Natural killer cell treated with Interleukin-12 subunit alpha and Interleukin-12 subunit beta and Interleukin-15 and Interleukin-18, amount 100 ng/mL, for 72 hours (primary cell): ENCODE results near the gene PABPN1L. TPM values are rescaled to one million over a fixed set of nuclear protein-coding genes. Genes with fewer than 3 reads are reported as not detected.

Experiments
- ATAC-seq, 2 donors: fragments of 150-1000 bp; cut with Tn5 transposase in 1 of 2; sonication (Bioruptor Pico), chemical (Tn5 transposase) in 1 of 2; 2 replicates each; pipeline ENCODE4 v1.10.0; 2021
- DNase-seq: peaks from one replicate; pipeline ENCODE4 v3.0.0; 2022; ENCODE audit warnings: low spot score
- H3K27ac Mint-ChIP-seq, 2 donors: 1 replicate in 1 of 2; 2 replicates in 1 of 2; pipeline ENCODE4 v1.8.0; 2022; ENCODE audit warnings: mixed read lengths in 2 of 2, mild to moderate bottlenecking in 1 of 2, moderate library complexity in 1 of 2
- H3K27me3 Mint-ChIP-seq, 2 donors: 1 replicate in 1 of 2; 2 replicates in 1 of 2; pipeline ENCODE4 v1.8.0; 2022; ENCODE audit warnings: mixed read lengths in 2 of 2
- H3K36me3 Mint-ChIP-seq: one replicate; pipeline ENCODE4 v1.8.0; 2022; ENCODE audit warnings: mixed read lengths
- H3K4me1 Mint-ChIP-seq, 2 donors: 1 replicate in 1 of 2; 2 replicates in 1 of 2; pipeline ENCODE4 v1.8.0; 2022; ENCODE audit warnings: low read depth in 2 of 2, mixed read lengths in 2 of 2, mild to moderate bottlenecking in 1 of 2
- H3K4me3 Mint-ChIP-seq: one replicate; pipeline ENCODE4 v1.8.0; 2022; ENCODE audit warnings: mixed read lengths
- H3K9me3 Mint-ChIP-seq: 2 replicates; pipeline ENCODE4 v1.8.0; 2022; ENCODE audit warnings: mixed read lengths
- total RNA-seq, 2 donors: library from RNA; stranded (reverse); gene quantifications; one replicate each; pipeline ENCODE4 v1.2.3, GENCODE V29; 2022

The PABPN1L gene
- total RNA-seq, 2 donors from 2014 or later: not detected

DNA sequence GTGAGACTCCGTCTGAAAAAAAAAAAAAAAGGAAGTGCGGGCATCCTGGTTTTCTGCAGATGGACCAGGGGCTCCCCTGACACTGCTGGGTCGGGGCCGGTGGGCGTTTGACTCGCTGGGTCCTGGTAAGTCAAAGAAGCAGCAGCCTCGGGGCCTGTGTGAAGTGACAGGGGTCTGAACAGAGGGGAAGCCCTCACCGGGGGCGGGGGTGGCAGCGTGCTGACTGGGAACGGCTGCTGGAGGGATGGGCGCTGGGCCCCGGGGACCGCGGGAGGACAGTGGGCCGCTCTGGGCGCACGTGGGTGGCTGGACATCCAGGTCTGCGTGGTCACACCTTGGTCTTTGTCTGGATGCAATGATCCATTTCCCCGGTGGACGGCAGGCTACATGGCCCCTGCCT lies 17.9 kb downstream of the PABPN1L start:
- peak in 1 of 2 donors; percentile 6 for ATAC-seq
- Mint-ChIP-seq H3K36me3 (no peaks in the 10 kb centered on the region), H3K9me3 (no peaks in the 10 kb centered on the region), H3K27ac (no peak overlapping the region), H3K4me1 (peaks cover 0 to 7% of the 10 kb centered on the region in 2 donors), H3K27me3 (no peaks in the 10 kb centered on the region), H3K4me3 (no peak overlapping the region)
- DNase-seq: no peak

GRCh38 chr16:88847654-88848053 lies 18.8 kb downstream of the PABPN1L start:
- Mint-ChIP-seq H3K4me3 (no peak overlapping the region), H3K4me1 (peaks cover 0 to 6% of the 10 kb centered on the region in 2 donors), H3K9me3 (no peaks in the 10 kb centered on the region), H3K27me3 (no peaks in the 10 kb centered on the region), H3K27ac (no peak overlapping the region), H3K36me3 (no peaks in the 10 kb centered on the region)
- ATAC-seq (no peak), DNase-seq (no peak)

GRCh38 chr16:88846088-88846487 lies 20.4 kb downstream of the PABPN1L start:
- H3K27me3 Mint-ChIP-seq: no peaks in the 10 kb centered on the region
- H3K4me1 Mint-ChIP-seq: no peaks in the 10 kb centered on the region
- no peak for DNase-seq
- no peaks in the 10 kb centered on the region for H3K36me3 Mint-ChIP-seq
- H3K9me3 Mint-ChIP-seq: no peaks in the 10 kb centered on the region
- H3K4me3 Mint-ChIP-seq: no peak overlapping the region
- no peak overlapping the region for H3K27ac Mint-ChIP-seq
- ATAC-seq: no peak

DNA sequence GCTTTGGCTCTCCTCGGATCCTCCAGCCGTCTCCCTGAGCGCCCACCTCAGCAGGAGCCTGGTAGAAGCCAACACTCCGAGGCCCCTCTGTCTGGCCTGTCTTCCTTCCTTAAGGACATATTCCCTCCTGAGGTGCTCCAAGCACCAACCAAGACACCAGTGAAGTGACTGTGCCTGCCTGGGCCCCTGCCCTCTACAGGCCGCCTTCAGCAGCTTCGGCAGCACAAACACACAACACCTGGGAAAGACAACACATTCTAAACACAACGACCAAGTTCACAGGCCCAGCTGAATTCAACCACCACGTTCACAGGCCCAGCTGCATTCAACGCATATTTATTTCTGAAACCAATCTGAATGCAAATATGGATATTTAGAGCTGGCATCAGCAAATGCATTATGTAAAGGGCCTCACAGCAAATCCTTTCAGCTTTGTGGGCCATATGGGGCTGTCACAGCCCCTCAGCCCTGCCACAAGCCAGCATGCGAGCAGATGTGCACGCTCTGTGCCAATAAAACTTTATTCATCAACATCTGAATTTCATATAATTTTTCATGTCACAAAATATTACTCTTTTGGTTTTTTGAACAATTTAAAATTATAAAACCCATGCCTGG lies 21.9 kb downstream of the PABPN1L start:
- Mint-ChIP-seq H3K4me3 (no peak overlapping the region), H3K27ac (no peak overlapping the region), H3K27me3 (no peaks in the 10 kb centered on the region), H3K36me3 (no peaks in the 10 kb centered on the region), H3K4me1 (no peaks in the 10 kb centered on the region), H3K9me3 (no peaks in the 10 kb centered on the region)
- no peak for DNase-seq
- ATAC-seq: no peak

- no peaks in the 10 kb centered on the region for H3K27me3 Mint-ChIP-seq
- no peak overlapping the region for H3K4me3 Mint-ChIP-seq
- H3K36me3 Mint-ChIP-seq: no peaks in the 10 kb centered on the region
- DNase-seq (no peak), ATAC-seq (no peak)
- H3K4me1 Mint-ChIP-seq: no peaks in the 10 kb centered on the region
- H3K9me3 Mint-ChIP-seq: no peaks in the 10 kb centered on the region
- no peak overlapping the region for H3K27ac Mint-ChIP-seq
Measured at GRCh38 chr16:88843256-88843655, 23.2 kb downstream of the PABPN1L start.

- Mint-ChIP-seq H3K4me1 (no peaks in the 10 kb centered on the region), H3K4me3 (no peak overlapping the region), H3K9me3 (no peaks in the 10 kb centered on the region), H3K36me3 (no peaks in the 10 kb centered on the region), H3K27ac (no peak overlapping the region), H3K27me3 (no peaks in the 10 kb centered on the region)
- no peak for DNase-seq
- ATAC-seq: no peak
Measured at GRCh38 chr16:88842806-88843205, 23.7 kb downstream of the PABPN1L start.

- Mint-ChIP-seq H3K36me3 (no peaks in the 10 kb centered on the region), H3K27ac (no peak overlapping the region), H3K9me3 (no peaks in the 10 kb centered on the region), H3K4me3 (no peak overlapping the region), H3K27me3 (no peaks in the 10 kb centered on the region), H3K4me1 (no peaks in the 10 kb centered on the region)
- ATAC-seq: no peak
- no peak for DNase-seq
Measured at GRCh38 chr16:88842308-88842756, 24.1 kb downstream of the PABPN1L start.

GRCh38 chr16:88841521-88842307 lies 24.7 kb downstream of the PABPN1L start:
- H3K27me3 Mint-ChIP-seq: no peaks in the 10 kb centered on the region
- no peaks in the 10 kb centered on the region for H3K36me3 Mint-ChIP-seq
- H3K9me3 Mint-ChIP-seq: no peaks in the 10 kb centered on the region
- H3K27ac Mint-ChIP-seq: no peak overlapping the region
- H3K4me3 Mint-ChIP-seq: no peak overlapping the region
- ATAC-seq (no peak), DNase-seq (no peak)
- H3K4me1 Mint-ChIP-seq: no peaks in the 10 kb centered on the region

DNA sequence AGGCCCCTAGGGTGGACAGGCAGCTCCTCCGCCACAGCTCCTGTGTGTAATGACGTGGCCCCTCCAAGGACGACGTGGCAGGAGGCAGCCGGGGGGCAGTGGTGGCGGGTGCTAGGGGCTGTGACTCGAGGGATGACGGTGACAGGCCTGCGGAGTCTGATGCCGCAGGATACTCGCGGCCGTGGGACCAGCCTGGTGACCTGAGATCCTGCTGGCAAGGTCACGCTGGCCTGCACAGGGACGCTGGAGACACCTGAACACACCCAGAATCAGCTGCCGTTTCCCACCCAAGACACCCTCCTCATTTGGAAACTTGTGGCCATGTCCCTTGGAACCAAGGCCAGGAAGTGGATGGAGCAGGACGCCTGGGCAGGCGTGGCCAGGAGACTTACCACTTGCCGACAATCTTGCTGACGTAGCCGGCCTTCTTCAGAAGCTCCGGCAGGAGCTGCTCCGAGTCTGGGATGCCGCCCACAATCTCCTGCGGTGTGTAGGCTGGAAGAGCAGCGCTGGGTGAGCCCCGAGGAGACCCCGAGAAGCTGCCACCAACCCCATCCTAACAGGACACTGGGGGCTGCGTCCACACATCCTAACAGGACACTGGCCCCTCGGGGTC lies 25.8 kb downstream of the PABPN1L start:
- H3K9me3 Mint-ChIP-seq: no peaks in the 10 kb centered on the region
- H3K36me3 Mint-ChIP-seq: no peaks in the 10 kb centered on the region
- no peak overlapping the region for H3K27ac Mint-ChIP-seq
- ATAC-seq: no peak
- no peaks in the 10 kb centered on the region for H3K4me1 Mint-ChIP-seq
- DNase-seq: no peak
- H3K27me3 Mint-ChIP-seq: no peaks in the 10 kb centered on the region
- no peak overlapping the region for H3K4me3 Mint-ChIP-seq

DNA sequence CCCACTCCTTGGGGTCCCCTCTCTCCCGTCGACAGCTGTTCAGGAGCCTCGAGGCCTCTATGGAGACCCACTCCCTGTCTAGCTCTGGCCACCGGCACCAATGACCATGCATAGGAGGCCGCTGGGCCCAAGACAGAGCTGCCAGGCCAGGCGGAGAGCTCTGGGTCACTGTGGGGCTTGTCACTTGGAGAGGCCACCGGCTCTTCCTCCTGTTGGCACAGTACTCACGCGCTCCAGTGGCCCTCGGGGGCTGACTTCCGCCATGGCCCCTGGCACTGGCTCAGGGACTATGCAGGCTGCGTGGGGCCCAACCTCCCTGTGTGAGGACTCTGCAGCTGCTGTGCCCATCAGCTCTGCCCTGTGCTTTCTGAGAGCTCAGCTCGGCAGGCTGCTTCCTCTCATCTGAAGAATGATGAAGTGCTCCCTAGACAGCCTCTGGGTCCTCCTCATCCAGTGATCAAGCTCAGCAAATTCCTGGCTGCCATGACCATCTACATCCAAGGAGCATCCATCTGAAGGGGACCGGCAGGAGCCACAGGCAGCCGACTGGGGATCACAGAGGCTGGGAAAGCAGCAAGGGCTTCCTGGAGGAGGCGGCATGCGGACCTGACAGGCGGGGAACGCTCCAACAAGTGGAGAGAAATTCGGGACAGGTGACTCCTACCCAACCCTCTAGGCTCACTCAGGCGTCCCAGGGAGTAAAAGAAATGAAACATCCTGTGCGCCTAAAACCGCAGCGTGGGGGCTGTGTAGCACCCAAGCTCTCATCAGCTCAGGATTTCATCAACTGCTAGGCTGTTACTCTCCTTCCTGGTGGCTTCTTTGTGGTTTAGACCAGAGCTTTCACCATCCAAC lies 26.5 kb downstream of the PABPN1L start:
- Mint-ChIP-seq H3K9me3 (no peaks in the 10 kb centered on the region), H3K4me3 (no peak overlapping the region), H3K36me3 (no peaks in the 10 kb centered on the region), H3K27ac (no peak overlapping the region), H3K4me1 (no peaks in the 10 kb centered on the region), H3K27me3 (no peaks in the 10 kb centered on the region)
- ATAC-seq: peak in 1 of 2 donors; percentile 28
- DNase-seq: no peak

DNA sequence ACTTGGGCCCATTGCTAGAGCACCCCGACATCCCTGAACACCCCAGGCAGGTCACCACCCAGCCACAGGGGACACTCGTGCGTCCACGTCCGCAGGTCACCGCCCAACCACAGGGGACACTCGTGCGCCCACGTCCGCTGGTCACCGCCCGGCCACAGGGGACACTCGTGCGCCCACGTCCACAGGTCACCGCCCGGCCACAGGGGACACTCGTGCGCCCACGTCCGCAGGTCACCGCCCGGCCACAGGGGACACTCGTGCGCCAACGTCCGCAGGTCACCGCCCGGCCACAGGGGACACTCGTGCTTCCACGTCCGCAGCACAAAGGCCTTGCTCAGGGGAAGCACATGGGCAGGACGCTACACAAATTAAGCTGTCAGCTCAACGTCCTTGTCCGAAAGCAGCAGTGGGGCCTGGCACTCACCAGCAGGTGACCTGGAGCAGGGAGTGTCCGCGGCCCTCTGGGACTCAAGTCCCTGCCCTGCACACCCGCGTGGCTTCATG lies 27.4 kb downstream of the PABPN1L start:
- ATAC-seq (no peak), DNase-seq (no peak)
- Mint-ChIP-seq H3K4me1 (no peaks in the 10 kb centered on the region), H3K27me3 (no peaks in the 10 kb centered on the region), H3K9me3 (no peaks in the 10 kb centered on the region), H3K36me3 (no peaks in the 10 kb centered on the region), H3K27ac (no peak overlapping the region), H3K4me3 (no peak overlapping the region)

- no peaks in the 10 kb centered on the region for H3K9me3 Mint-ChIP-seq
- H3K4me1 Mint-ChIP-seq: no peaks in the 10 kb centered on the region
- no peaks in the 10 kb centered on the region for H3K27me3 Mint-ChIP-seq
- ATAC-seq (no peak), DNase-seq (no peak)
- no peaks in the 10 kb centered on the region for H3K36me3 Mint-ChIP-seq
- H3K4me3 Mint-ChIP-seq: no peak overlapping the region
- H3K27ac Mint-ChIP-seq: no peak overlapping the region
Measured at GRCh38 chr16:88838566-88838965, 27.9 kb downstream of the PABPN1L start.

DNA sequence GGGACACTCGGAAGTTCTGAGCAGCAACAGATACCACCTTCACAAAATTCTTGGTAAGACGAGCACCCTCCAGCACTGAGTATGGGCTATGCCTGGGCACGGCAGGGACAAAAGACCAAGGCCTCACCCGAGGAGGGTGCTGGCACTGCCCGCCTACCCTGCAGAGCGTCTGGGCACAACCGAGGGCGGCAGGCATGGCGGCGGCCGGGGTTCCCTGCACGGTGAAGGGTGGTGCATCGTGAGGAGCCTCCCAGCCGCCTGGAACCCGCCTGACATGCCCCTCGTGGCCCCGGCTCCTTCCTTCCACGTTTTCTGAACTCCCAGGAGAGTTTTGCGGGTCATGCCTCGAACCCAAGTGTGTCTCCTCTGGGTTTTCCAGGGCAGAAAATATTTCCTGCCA lies 28.7 kb downstream of the PABPN1L start:
- no peak overlapping the region for H3K27ac Mint-ChIP-seq
- no peaks in the 10 kb centered on the region for H3K36me3 Mint-ChIP-seq
- no peak for DNase-seq
- ATAC-seq: no peak
- H3K4me1 Mint-ChIP-seq: no peaks in the 10 kb centered on the region
- no peaks in the 10 kb centered on the region for H3K27me3 Mint-ChIP-seq
- no peaks in the 10 kb centered on the region for H3K9me3 Mint-ChIP-seq
- H3K4me3 Mint-ChIP-seq: no peak overlapping the region
